Measurements from ENCODE around the gene IPO4. TPM values are rescaled to one million over a fixed set of nuclear protein-coding genes. Genes with fewer than 3 reads are reported as not detected.

Gene IPO4
- total and polyA plus RNA-seq, 2 of the 8 experiments (the other 6 are each of a cell fraction or from before 2014, with no cell fraction given): 55.5 to 108 TPM

DNA sequence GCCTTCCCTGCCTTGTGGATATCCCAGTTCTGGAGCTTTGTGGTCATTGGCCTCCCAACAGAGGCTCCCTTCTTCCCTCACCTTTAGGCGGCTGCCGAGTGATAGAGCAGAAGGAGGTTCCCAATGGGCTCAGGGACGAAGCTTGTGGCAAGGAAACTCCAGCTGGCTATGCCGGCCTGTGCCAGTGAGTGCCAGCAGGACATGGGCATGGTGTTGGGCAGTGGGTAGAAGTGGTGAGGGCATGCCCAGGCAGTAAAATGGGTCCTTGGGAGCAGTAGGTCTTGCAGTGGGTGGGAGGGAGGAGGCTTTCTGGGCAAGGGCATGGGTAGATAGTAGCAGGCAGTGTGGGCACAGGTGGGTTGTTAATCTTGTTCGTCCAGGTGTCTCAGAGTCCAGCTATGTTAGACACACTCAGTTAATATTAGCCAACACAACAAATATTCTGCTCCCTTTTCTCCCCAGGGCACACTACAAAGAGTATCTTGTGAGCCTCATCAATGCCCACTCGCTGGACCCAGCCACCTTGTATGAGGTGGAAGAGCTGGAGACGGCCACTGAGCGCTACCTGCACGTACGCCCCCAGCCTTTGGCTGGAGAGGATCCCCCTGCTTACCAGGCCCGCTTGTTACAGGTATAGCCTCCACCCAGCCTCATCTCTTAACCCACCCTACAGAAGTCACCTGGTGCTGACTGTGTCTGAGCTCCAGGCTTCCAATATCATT, 28.7 kb downstream of the IPO4 start:
- H2BK15ac ChIP-seq (ENCODE audit: low read length): no peak overlapping the region
- H3K4me2 ChIP-seq (ENCODE audit: insufficient read depth in 1 of 2, low read depth in 2 of 2, low read length in 2 of 2): no peak overlapping the region
- H3K4me3 ChIP-seq (ENCODE audit: extremely low read depth in 1 of 4, insufficient read depth in 2 of 4, low read depth in 3 of 4, low read length in 4 of 4): no peak overlapping the region
- no peak overlapping the region for H4K91ac ChIP-seq (replicated peaks; ENCODE audit: insufficient read length, low read length)
- no peaks in the 10 kb centered on the region for H3K79me1 ChIP-seq (ENCODE audit: low read depth, low read length)
- CTCF ChIA-PET (ENCODE audit: partially characterized antibody): interaction anchor here (0.6 to 3.3 kb wide), 24 partner anchors 9 to 197 kb away, joined by 3 to 26 read pairs (median 6); partner anchors contain the start of genes CIDEB, DCAF11, IPO4 and NRL
- H2BK12ac ChIP-seq (ENCODE audit: low read depth, low read length): no peak overlapping the region
- no peak overlapping the region for H2AFZ ChIP-seq (ENCODE audit: low read length)
- H2BK20ac ChIP-seq (ENCODE audit: low read length): no peak overlapping the region
- 91% methylated on average over 11 of the region's 11 CpGs; no CpG with 5 or more reads in 1 of the 2 experiments for WGBS, 2 experiments (ENCODE audit: extremely low coverage in 1 of 2, insufficient coverage in 1 of 2, insufficient read length in 1 of 2, insufficient replicate concordance in 2 of 2, low coverage in 1 of 2, low lambda C conversion rate in 2 of 2, missing lambda C conversion rate in 1 of 2)
- H3K4ac ChIP-seq (replicated peaks; ENCODE audit: insufficient read length, low read depth, low read length): no peak overlapping the region
- no peak for DNase-seq (ENCODE audit: low read depth in 1 of 2, low spot score in 2 of 2)
- peaks cover 0 to 10% (median 2%) of the 10 kb centered on the region in 4 experiments; a peak in 3 of 7 replicates for H3K4me1 ChIP-seq (replicated peaks in 1 of 4; ENCODE audit: control insufficient read depth in 3 of 4, insufficient read depth in 4 of 4, low read length in 3 of 4)
- H3K23ac ChIP-seq (ENCODE audit: insufficient read length): no peak overlapping the region
- H3K36me3 ChIP-seq (ENCODE audit: control insufficient read depth in 2 of 4, insufficient read depth in 4 of 4, low read length in 3 of 4): peaks cover 24 to 44% (median 38%) of the 10 kb centered on the region in 4 experiments
- H3K23me2 ChIP-seq (ENCODE audit: low read depth, low read length): 0 out of 2 replicates have a peak, but pooled peaks cover 2% of the 10 kb centered on the region
- no peaks in the 10 kb centered on the region for H3K9me3 ChIP-seq (ENCODE audit: insufficient read depth in 2 of 2, low read depth in 1 of 2, low read length in 1 of 2)
- no peak for FAIRE-seq
- H3K9ac ChIP-seq (replicated peaks in 1 of 4; ENCODE audit: extremely low read depth in 1 of 4, low read depth in 3 of 4, low read length in 3 of 4): no peak overlapping the region
- POLR2A ChIA-PET (ENCODE audit: partially characterized antibody): interaction anchor here (0.6 to 7.6 kb wide), 19 partner anchors 10 to 140 kb away, joined by 3 to 93 read pairs (median 11); partner anchors contain the start of genes CHMP4A, DCAF11, DHRS1 and EMC9
- H3K27me3 ChIP-seq (replicated peaks in 1 of 4; ENCODE audit: control insufficient read depth in 3 of 4, extremely low read depth in 1 of 4, insufficient read depth in 3 of 4, low read length in 3 of 4): no peaks in the 10 kb centered on the region; a peak in 1 of 7 replicates
- peaks cover 2 to 16% of the 10 kb centered on the region in 2 experiments for H4K20me1 ChIP-seq (replicated peaks in 1 of 2; ENCODE audit: control insufficient read depth in 1 of 2, insufficient read depth in 2 of 2, low read length in 2 of 2)
- no peak overlapping the region for H3K56ac ChIP-seq (replicated peaks; ENCODE audit: insufficient read length, low read depth, low read length)
- no peak overlapping the region for H3K14ac ChIP-seq (ENCODE audit: insufficient read length)
- H2AK5ac ChIP-seq (ENCODE audit: low read depth, low read length): no peak overlapping the region
- no peak for TF ChIP-seq ASH2L (IDR thresholded peaks at IDR 0.05; ENCODE audit: low read length)
- H4K8ac ChIP-seq (ENCODE audit: extremely low read depth, insufficient read depth, low read length): 0 out of 2 replicates have a peak overlapping the region, but pooled peaks have one; percentile 3
- no peak overlapping the region for H2BK120ac ChIP-seq (replicated peaks; ENCODE audit: low read depth, low read length)
- no peak overlapping the region for H3K18ac ChIP-seq (ENCODE audit: extremely low read depth, low read length)
- no peak overlapping the region for H2BK5ac ChIP-seq (ENCODE audit: low read depth, low read length)
- H3K27ac ChIP-seq (ENCODE audit: low read depth, low read length): no peak overlapping the region
- H3K79me2 ChIP-seq (ENCODE audit: control insufficient read depth in 1 of 2, insufficient read depth in 2 of 2, low read length in 2 of 2): no peaks in the 10 kb centered on the region
- no peak overlapping the region for H4K5ac ChIP-seq (ENCODE audit: insufficient read length, low read depth, low read length)

Measured in H1 (cell line).